Germinal center (tissue), 1 donor: ENCODE results near the gene ATAD1.

Experiments used
- DNase-seq: peaks from one replicate; pipeline ENCODE4 v3.0.0; 2012; ENCODE audit warnings: mixed read lengths, low spot score

The ATAD1 gene

DNA sequence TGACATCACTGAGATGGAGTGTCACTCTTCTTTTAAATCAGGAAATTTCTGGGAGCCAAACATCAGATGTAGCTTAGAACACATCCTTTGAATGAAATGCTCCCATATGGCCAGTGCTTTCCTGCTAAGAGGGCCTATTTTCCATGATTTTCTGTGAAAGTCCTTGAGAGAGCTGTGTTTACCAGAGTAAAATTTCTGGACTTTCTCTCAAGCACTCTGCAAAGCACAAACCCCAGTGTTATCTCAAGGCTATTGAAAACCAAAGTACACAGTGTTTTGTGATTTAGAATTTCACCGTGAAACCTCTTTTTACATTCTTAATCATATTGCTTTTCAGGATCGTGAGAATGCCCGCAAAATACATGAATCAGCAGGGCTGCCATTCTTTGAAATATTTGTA, 104.3 kb downstream of the ATAD1 start:
- DNase-seq = no peak

DNA sequence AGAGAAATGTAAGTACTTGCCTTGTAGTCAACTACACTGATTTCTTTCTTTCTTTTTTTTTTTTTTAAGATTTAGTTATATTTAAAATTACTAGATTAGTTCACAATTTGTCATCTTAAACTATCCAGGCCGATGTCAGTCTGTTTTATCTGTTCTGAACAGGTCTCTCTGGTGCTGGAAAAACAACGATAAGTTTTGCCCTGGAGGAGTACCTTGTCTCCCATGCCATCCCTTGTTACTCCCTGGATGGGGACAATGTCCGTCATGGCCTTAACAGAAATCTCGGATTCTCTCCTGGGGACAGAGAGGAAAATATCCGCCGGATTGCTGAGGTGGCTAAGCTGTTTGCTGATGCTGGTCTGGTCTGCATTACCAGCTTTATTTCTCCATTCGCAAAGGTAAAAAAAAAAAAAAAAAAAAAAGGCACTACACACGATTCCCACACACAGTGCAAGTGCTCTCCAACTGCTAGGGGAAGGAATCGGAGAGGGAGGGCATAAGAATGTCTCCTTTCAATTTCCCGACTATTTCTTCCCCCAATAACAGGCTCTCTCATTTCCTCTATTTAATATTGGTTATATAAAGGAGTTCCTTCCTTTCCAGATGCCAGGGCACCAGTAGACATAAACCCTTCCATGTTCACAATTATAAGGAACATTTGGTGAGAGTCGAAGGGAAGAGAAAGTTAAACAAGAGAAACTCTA, 105.0 kb downstream of the ATAD1 start:
- DNase-seq = no peak

DNA sequence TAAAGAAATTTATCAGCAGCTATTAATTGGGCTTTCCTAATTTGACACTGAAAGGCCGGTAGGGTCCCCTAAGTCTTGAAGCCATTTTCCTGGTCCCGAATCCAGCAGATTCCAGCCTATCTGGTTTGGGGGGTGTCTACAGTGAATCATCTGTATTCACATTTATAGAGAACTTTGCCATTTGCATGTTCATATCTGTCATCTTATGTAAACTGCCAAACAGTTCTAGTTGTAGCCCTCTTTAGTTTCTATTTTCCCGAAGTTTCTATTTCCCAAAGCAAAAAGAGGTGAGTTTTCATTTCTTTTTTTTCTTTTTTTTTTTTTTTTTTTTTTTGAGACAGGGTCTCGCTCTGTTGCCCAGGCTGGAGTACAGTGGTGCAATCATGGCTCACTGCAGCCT, 110.8 kb downstream of the ATAD1 start:
- no peak for DNase-seq

DNA sequence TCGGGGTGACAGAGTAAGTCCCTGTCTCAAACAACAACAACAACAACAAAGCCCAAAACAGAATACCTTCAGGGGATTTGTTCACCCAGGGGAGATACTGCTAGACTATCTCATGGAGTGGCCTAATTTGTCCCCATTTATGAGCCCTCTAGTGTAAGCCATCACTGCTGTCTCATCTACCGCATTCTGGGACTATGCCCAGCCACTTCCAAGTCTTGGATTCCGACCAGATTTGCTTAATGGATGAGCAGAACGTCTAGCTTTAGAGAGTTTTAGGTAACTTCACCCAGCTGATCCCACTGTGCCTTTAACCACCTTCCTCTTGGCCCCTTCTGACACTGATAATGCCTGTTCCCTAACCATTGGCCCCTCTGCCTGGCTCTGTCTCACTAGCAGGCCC, 111.3 kb downstream of the ATAD1 start:
- DNase-seq = no peak

DNA sequence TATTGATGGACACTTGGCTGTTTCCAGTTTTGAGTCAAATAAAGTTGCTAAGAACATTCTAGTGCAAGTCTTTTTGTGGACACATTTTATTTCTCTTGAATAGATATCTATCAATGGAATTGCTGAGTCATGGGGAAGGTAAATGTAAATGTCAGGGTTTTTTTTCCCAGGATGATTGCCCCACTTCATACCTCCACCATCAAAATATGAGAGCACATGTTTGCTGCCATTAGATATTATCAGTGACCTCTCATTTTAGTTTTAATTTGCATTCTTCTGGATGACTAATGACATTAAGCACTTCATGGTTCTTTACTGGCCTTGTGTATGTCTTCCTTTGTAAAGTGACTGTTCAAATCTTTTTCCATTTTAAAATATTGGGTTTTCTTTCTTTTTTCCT, 112.7 kb downstream of the ATAD1 start:
- DNase-seq = no peak

DNA sequence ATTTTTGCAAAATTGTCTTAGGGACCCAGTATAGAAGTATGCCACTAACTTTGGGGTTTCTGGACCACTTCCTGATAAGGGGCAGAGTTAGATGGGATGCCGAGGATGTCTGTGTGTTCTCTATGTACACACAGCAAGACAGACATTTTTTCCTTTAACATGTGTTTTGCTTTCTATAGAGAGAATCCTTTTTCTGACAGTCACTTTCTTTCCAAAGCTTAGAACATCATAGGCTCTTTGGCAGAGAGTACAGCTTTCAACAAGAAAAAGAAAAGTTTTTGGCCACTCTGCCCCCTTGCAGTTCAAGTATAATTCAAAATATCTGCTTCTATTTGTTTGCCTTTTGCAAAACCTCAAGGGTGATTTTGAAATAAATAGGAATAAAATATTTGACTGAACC, 114.3 kb downstream of the ATAD1 start:
- DNase-seq = no peak

DNA sequence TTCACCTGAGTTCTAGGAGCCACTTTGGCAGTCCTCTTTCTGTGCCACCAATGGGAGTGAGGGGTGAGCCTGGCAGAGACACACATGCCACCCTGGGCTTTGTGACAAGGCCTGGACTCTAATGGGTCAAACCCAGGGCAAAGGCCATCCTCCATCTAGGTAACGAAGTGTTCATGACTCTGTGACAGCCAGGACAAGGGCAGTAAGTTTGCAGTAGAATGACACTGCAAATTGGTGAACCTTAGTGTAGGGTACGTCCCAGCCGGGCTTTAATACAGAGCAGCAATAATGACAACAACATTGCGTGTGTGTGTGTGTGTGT, 115.1 kb downstream of the ATAD1 start:
- no peak for DNase-seq

DNA sequence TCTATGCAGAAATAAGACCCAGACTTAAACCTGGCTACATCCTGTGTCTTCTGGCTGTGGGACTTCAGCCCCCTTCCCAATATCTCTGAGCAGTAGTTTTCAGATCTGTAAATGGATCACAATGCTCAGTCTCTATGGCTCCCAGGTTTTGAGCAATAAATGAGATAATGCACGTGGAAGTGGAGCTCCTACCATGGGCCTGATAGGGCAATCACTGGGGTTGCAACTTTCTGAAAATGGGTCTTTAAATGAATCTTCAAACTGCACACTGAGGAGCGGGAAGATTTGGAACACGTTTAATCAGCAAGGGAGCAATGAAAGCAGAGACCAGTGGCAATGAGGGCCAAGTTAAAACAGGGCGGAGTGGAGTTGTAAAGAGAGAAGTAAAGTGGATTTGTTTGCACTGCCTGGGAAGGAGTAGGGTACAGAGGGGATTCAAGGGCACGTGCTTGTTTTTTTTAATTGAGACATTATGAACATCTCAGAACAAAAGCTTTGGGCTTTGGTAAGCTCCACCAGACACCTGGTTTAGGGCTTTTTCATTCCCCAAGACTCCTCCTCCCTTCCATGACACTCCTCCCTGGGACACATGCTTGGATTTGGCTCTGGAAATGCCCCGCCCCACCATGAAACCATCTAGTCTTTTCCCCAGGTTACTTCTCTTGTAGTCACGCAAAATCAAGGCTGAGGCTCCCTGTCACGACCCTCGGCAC, 115.6 kb downstream of the ATAD1 start:
- no peak for DNase-seq
